Fibroblast of the aortic adventitia (primary cell): ENCODE measurements around the gene ILF3. TPM values are rescaled to one million over a fixed set of nuclear protein-coding genes. Genes with fewer than 3 reads are reported as not detected.
A peak's percentile ranks its signal among the peaks of the same experiment; 100 is the strongest.

Source experiments
- DNase-seq: peaks from one replicate; pipeline ENCODE4 v3.0.0-alpha.2; 2010; ENCODE audit warnings: low read depth
- H3K4me3 ChIP-seq: 2 replicates; pipeline ENCODE4 v1.5.1; 2011; ENCODE audit warnings: low read depth, mild to moderate bottlenecking, control low read depth, low read length, moderate library complexity
- total RNA-seq: library from RNA; depleted of rRNA; stranded (reverse); fragments of >200 nt; gene quantifications from 2 replicates; pipeline ENCODE4 v1.2.3, GENCODE V29; 2012; ENCODE audit warnings: low replicate concordance
- TF ChIP-seq, protein P1 (sequence below): IDR thresholded peaks from 2 replicates; pipeline ENCODE4 v1.5.1; 2011; ENCODE audit warnings: mild to moderate bottlenecking, low read length, control low read depth, inconsistent platforms; ENCODE audit not compliant: insufficient read depth

The ILF3 gene
- total RNA-seq, 1 donor = 119 TPM

DNA sequence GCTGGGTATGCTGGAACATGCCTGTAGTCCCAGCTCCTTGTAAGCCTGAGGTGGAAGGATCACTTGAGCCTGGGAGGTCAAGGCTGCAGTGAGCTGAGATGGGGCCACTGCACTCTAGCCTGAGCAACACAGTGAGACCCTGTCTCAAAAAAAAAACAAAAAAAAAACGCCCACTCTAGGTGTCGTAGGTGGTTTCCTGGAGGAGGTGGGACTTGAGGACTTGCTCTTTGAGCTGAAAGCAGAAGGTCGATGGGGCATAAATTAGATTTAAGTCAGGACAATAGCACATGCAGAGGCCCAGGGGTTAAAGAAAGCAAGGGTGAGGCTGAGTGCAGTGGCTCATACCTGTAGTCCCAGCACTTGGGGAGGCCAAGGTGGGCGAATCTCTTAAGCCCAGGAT is 12.9 kb upstream of the ILF3 start:
- H3K4me3 ChIP-seq = no peak overlapping the region
- TF ChIP-seq, protein P1, sequence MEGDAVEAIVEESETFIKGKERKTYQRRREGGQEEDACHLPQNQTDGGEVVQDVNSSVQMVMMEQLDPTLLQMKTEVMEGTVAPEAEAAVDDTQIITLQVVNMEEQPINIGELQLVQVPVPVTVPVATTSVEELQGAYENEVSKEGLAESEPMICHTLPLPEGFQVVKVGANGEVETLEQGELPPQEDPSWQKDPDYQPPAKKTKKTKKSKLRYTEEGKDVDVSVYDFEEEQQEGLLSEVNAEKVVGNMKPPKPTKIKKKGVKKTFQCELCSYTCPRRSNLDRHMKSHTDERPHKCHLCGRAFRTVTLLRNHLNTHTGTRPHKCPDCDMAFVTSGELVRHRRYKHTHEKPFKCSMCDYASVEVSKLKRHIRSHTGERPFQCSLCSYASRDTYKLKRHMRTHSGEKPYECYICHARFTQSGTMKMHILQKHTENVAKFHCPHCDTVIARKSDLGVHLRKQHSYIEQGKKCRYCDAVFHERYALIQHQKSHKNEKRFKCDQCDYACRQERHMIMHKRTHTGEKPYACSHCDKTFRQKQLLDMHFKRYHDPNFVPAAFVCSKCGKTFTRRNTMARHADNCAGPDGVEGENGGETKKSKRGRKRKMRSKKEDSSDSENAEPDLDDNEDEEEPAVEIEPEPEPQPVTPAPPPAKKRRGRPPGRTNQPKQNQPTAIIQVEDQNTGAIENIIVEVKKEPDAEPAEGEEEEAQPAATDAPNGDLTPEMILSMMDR = no peak
- no peak for DNase-seq

DNA sequence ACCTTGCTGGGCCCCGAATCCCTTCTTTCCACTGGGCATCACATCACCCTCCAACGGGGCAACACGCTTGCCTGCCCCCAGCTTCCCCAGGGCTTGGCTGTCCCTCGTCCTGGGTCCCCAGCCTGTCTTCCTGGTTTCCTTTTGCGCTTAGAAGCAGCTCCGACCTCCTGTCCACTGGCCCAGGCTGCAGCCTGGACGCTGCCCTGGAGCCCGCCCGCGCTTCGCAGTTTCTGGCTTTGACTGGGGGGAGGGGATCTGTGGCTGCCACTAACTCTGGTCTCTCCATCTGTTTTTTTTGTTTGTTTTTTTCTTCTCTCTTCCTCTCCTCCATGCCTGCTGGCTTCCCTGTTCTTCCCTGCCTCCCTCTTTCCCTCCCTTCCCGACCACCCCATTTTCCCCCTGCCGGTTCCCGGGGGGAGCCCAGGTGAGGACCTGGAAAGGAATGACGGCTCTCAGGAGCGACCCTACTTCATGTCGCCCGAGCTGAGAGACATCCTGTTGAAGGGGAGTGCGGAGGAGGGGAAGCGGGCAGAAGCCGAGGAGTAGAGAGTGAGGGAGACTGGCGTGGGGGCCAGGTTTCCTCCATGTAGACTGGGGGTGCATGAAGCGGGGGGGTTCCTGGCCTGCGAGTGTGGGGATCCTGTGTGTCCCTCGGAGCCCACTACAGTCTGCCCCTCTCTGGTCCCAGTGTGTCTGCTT is 11.5 kb upstream of the ILF3 start:
- TF ChIP-seq, protein P1 = no peak
- H3K4me3 ChIP-seq = no peak overlapping the region
- no peak for DNase-seq

DNA sequence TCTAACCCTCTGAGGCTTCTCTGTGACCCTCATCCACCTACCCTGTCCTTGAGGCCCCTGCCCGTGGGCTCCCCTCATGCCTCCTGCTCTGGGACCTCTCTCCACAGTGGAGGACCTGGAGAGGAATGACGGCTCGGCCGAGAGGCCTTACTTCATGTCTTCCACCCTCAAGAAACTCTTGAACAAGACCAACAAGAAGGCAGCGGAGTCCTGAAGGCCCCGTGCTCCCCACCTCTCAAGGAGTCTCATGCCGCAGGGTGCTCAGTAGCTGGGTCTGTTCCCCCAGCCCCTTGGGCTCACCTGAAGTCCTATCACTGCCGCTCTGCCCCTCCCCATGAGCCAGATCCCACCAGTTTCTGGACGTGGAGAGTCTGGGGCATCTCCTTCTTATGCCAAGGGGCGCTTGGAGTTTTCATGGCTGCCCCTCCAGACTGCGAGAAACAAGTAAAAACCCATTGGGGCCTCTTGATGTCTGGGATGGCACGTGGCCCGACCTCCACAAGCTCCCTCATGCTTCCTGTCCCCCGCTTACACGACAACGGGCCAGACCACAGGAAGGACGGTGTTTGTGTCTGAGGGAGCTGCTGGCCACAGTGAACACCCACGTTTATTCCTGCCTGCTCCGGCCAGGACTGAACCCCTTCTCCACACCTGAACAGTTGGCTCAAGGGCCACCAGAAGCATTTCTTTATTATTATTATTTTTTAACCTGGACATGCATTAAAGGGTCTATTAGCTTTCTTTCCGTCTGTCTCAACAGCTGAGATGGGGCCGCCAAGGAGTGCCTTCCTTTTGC is 10.8 kb upstream of the ILF3 start:
- DNase-seq = no peak
- TF ChIP-seq, protein P1 = no peak
- H3K4me3 ChIP-seq = no peak overlapping the region

- H3K4me3 ChIP-seq = no peak overlapping the region
- no peak for DNase-seq
- TF ChIP-seq, protein P1 = no peak
Observed at GRCh38 chr19:10643968-10644259, 10.2 kb upstream of the ILF3 start.

DNA sequence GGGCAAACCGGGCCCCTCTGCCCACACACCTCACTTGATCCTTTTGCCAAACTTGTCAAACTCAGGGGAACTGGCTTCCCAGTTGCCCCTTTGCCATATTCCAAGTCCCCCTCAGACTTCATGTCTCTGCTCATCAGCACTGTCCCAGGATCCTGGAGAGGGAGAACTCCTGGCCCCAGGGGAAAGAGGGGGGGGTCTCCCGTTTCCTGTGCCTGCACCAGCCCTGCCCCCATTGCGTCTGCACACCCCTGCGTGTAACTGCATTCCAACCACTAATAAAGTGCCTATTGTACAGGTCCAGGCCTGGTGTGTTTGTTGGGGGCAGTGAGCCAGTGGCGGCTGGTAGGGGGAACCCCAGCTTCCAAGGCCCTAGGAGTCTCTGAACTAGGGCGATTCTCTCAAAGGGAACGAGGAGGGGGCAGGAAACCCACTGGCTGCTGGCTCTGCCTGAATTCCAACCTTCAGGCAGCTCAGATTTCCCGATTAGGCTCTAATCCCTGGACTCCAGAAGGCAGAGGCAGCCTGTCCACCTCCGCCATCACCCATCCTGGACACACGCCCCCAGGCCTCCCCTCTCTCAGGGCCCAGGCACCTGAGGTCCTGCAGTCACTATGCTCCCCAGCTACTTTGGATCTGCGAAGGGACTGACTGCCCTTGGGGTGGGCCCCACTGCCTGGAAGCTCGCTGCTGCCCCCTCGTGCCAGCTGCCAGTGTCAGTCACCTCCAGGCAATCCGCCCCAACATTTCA is 9.7 kb upstream of the ILF3 start:
- peak; percentile 75 for DNase-seq
- H3K4me3 ChIP-seq = no peak overlapping the region
- TF ChIP-seq, protein P1 = peak; percentile 88

- TF ChIP-seq, protein P1 = no peak
- DNase-seq = peak; percentile 32
- H3K4me3 ChIP-seq = no peak overlapping the region
Observed at GRCh38 chr19:10646456-10647159, 7.5 kb upstream of the ILF3 start.
